GM20000 (cell line): Measurements from ENCODE around the gene HARBI1.

Experiments used
- DNase-seq: peaks from one replicate; pipeline ENCODE4 v3.0.0; 2012; ENCODE audit warnings: low spot score
- TF ChIP-seq, protein P1 (sequence below): IDR thresholded peaks from 2 replicates; pipeline ENCODE4 v1.5.1; 2012; ENCODE audit warnings: mild to moderate bottlenecking, control low read depth; ENCODE audit errors: extremely low read depth, missing control alignments

Gene HARBI1

DNA sequence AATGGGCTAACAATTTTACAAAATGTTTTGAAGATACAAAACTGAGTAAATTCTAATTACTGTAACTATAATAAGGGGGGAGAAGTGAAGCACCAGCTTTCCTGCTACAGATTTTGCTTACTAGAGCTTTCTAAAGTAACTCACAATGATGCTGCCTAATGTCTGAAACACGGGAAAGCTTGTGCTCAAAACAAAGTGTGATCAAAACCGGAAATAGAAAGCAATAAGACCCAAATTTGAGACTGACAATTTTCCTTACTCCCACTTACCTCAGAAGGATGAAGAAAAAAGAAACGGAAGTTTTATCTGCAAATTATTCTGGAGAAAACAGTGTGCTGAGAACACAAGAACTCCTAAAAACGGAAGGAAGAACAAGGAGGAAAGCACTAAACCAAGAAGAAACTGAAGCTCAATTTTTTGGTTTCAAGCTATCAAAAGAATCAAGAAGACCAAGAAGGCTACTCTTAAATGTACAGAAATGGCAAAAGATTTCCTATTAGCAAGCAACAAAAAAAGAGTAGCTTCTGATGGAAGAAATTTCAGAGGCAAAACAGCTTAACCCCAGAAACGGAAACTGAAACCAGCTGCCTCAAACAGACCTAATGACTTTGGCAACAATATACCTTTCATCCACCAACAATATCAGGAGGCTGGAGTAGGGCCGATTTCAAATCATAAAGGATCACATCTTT, 56.6 kb downstream of the HARBI1 start:
- DNase-seq = peak; percentile 42
- TF ChIP-seq, protein P1, sequence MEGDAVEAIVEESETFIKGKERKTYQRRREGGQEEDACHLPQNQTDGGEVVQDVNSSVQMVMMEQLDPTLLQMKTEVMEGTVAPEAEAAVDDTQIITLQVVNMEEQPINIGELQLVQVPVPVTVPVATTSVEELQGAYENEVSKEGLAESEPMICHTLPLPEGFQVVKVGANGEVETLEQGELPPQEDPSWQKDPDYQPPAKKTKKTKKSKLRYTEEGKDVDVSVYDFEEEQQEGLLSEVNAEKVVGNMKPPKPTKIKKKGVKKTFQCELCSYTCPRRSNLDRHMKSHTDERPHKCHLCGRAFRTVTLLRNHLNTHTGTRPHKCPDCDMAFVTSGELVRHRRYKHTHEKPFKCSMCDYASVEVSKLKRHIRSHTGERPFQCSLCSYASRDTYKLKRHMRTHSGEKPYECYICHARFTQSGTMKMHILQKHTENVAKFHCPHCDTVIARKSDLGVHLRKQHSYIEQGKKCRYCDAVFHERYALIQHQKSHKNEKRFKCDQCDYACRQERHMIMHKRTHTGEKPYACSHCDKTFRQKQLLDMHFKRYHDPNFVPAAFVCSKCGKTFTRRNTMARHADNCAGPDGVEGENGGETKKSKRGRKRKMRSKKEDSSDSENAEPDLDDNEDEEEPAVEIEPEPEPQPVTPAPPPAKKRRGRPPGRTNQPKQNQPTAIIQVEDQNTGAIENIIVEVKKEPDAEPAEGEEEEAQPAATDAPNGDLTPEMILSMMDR = no peak

DNA sequence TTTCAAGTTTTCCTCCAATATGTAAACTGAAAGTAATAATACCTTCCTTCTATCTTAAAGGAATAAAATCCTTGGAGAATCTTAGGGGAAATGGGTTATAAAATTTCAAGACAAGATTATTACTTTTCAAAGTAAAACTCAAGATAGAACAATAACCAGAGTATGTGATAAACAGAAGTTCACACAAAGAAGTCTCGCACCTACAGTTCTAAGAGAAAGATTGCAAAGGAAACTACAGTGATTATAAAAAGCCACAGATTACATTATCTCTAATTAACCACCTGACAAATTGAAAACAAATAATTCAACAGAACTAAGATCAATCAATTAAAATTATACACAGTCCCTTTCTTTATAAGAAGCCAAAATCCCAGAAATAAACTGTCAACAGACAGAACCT, 57.2 kb downstream of the HARBI1 start:
- DNase-seq = no peak
- TF ChIP-seq, protein P1 = no peak

DNA sequence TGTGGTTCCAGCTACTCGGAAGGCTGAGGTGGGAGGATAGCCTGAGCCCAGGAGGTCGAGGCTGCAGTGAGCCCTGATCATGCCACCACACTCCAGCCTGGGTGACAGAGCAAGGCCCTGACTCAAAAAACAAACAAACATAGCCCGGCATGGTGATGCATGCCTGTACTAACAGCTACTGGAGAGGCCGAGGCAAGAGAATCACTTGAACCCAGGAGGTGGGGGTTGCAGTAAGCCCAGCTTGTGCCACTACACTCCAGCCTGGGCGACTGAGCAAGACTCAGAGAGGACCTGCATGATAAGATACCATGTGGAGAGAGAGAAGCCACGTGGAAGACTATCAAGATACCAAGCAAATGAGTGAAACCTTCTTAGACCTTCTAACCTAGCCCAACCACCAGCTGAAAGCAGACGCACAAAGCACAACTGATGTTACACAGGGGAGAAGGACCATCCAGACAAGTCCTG, 59.3 kb downstream of the HARBI1 start:
- no peak for DNase-seq
- TF ChIP-seq, protein P1 = no peak

DNA sequence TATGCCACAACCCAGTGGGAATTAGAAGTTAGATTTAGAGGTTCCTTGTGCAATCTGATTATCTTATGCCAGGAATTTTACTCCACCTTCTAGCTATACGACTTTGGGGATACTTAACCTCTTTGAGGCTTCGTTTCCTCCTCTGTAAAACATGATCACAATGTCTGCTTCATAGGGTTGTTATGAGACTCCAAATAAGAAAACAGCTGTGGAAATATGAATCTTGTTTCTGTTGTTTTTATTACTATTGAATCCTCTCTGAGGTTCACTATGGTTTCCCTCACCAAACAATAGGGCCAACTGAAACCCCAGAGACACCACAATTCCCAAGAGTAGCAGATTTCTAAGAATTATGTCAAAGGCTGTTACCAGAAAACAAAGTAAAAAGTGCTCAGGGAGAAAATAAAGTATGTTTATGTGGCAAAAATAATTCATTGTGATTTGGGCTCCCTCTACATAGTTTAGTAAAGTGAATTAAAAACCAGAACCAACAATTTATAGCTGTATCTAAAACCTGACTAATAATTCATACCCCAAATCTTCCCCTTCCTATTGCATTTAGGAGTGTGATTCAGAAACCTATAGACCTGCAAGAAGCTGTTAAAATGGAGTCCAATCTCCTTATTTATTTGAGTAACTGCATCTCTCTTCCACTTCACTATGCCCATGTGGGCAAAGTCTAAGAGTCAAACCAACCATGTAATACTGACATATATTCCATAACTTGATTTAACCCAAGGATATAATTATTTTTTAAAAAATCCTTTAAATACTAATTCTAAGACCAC, 61.6 kb downstream of the HARBI1 start:
- DNase-seq = peak; percentile 29
- TF ChIP-seq, protein P1 = no peak

DNA sequence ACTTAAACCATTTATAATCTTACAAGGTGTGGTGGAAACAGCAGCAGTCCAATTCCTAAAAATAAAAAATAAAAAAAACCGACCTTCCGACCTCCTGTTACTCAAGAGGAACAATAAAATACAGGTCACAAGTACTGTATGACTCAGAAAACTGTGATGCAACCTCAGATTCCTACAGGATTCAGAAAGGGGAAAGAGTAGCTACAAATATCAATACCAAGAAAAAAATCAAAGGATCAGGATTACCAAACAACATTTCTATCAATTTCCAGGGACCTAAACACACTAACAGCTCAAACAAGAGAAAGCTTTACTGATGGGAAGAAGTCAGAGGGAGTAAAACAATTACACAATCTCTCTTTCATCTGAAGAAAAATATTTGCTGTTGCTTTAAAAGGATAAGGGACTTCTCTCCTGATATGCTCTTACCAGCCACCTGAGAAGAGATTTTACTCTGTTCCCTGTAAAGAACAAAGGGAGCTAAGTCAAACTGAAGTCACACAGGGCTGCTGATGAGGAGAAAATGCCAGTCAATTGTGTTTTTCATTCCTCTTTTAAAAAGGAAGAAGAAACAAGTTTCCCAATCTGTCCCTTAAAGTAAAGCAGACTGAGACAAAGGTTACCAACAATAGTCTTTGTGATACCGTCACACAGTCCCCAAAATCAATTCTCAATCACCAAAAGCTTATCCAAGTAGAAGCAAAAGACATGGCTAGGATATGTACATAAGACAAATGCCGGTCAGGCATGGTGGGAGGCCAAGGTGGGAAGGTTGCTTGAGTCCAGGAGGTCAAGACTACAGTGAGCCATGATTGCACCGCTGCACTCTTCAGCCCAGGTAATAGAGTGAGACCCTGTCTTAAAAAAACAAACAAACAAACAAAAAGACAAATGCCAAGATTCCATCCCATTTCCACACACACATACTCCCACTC, 62.5 kb downstream of the HARBI1 start:
- TF ChIP-seq, protein P1 = no peak
- DNase-seq = no peak

DNA sequence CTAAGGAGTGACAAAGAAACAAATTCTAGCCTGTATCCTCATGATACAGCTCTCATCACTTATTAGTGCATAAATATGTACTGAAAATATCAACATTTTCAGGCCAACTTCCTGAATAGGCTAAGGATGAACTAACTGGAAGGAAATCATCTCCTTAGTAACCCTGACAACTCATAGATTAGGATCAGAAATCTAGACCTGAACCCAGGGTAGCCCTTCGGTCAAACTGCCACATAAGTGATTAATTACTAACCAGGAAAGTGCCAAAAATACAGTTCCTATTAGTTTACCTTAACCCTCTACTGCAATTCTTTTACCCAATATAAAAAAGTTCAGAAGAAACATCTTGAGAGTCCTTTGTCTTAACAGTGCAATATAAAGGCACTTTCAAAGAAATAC, 63.2 kb downstream of the HARBI1 start:
- DNase-seq = no peak
- TF ChIP-seq, protein P1 = no peak
